Fibroblast of lung (primary cell): Measurements from ENCODE around the gene CD82. TPM values are rescaled to one million over a fixed set of nuclear protein-coding genes. Genes with fewer than 3 reads are reported as not detected.

Experiments used
- DNase-seq, 2 donors: peaks; one replicate each; pipeline versions ENCODE4 v3.0.0 to v3.0.0-alpha.2; 2010; ENCODE audit warnings: low read depth in 2 of 2
- H2AFZ ChIP-seq: 2 replicates; pipeline ENCODE4 v1.5.1; 2012; ENCODE audit warnings: low read length, control low read depth, inconsistent platforms
- H3K27ac ChIP-seq: 2 replicates; pipeline ENCODE4 v1.5.1; 2011; ENCODE audit warnings: low read length, control low read depth; ENCODE audit not compliant: insufficient read depth
- H3K27me3 ChIP-seq: 2 replicates; pipeline ENCODE4 v1.5.1; 2011; ENCODE audit warnings: mild to moderate bottlenecking, low read length; ENCODE audit not compliant: control insufficient read depth, insufficient read depth
- H3K36me3 ChIP-seq: 2 replicates; pipeline ENCODE4 v1.5.1; 2011; ENCODE audit warnings: low read length; ENCODE audit not compliant: control insufficient read depth, insufficient read depth
- H3K4me1 ChIP-seq: 2 replicates; pipeline ENCODE4 v1.5.1; 2011; ENCODE audit warnings: low read length; ENCODE audit not compliant: control insufficient read depth, insufficient read depth; ENCODE audit errors: extremely low read depth
- H3K4me2 ChIP-seq: 2 replicates; pipeline ENCODE4 v1.5.1; 2011; ENCODE audit warnings: low read length, control low read depth; ENCODE audit not compliant: insufficient read depth; ENCODE audit errors: extremely low read depth
- H3K4me3 ChIP-seq, 4 experiments: fragments of 200-600 bp in 1 of 4; sonication (generic) in 1 of 4; replicated peaks in 1 of 4; 2 replicates each; pipeline ENCODE4 v1.5.1; 2011 to 2016; ENCODE audit warnings: low read length in 4 of 4, low read depth in 3 of 4, mild to moderate bottlenecking in 3 of 4, control low read depth in 2 of 4, inconsistent platforms in 1 of 4, mixed read lengths in 1 of 4; ENCODE audit not compliant: insufficient read depth in 1 of 4; ENCODE audit errors: control extremely low read depth in 1 of 4
- H3K79me2 ChIP-seq: 2 replicates; pipeline ENCODE4 v1.5.1; 2012; ENCODE audit warnings: mild to moderate bottlenecking, low read length, inconsistent platforms; ENCODE audit not compliant: control insufficient read depth, insufficient read depth
- H3K9ac ChIP-seq: 2 replicates; pipeline ENCODE4 v1.5.1; 2011; ENCODE audit warnings: mild to moderate bottlenecking, low read length, control low read depth; ENCODE audit not compliant: insufficient read depth
- H3K9me3 ChIP-seq: 2 replicates; pipeline ENCODE4 v1.5.1; 2012; ENCODE audit warnings: low read depth, low read length; ENCODE audit not compliant: control insufficient read depth, insufficient read depth
- H4K20me1 ChIP-seq: 2 replicates; pipeline ENCODE4 v1.5.1; 2011; ENCODE audit warnings: low read length; ENCODE audit not compliant: control insufficient read depth, insufficient read depth; ENCODE audit errors: extremely low read depth
- EZH2 ChIP-seq: IDR thresholded peaks from 2 replicates; pipeline ENCODE4 v1.5.1; 2012; ENCODE audit warnings: low read length, control low read depth, mild to moderate bottlenecking; ENCODE audit errors: missing control alignments
- polyA plus RNA-seq, 2 donors: library from polyadenylated mRNA; depleted of rRNA in 1 of 2; stranded (reverse) in 1 of 2; unstranded in 1 of 2; fragments of >200 nt; gene quantifications; 2 replicates each; pipeline ENCODE4 v1.2.1, GENCODE V29; 2011 to 2012; ENCODE audit warnings: missing spikeins in 1 of 2
- total RNA-seq: library from RNA; depleted of rRNA; stranded (reverse); fragments of >200 nt; gene quantifications from 2 replicates; pipeline ENCODE4 v1.2.1, GENCODE V29; 2014
- TF ChIP-seq, protein P1 (sequence below), 2 donors: IDR thresholded peaks in 1 of 2; conservative IDR thresholded peaks in 1 of 2; 1 replicate in 1 of 2; 2 replicates in 1 of 2; pipeline ENCODE4 v1.5.1; 2011 to 2012; ENCODE audit warnings: low read length in 2 of 2, control low read depth in 1 of 2, inconsistent platforms in 1 of 2, low read depth in 1 of 2, mild to moderate bottlenecking in 1 of 2

The CD82 gene
- total and polyA plus RNA-seq, 2 donors (not counting 1 experiment from before 2014, with no cell fraction given), result 54.2 to 114 TPM

GRCh38 chr11:44625759-44626523 lies 60.5 kb downstream of the CD82 start:
- Histone ChIP-seq H3K4me3 (no peak overlapping the region), H3K9ac (no peak overlapping the region), H2AFZ (no peak overlapping the region), H3K27ac (no peak overlapping the region), H3K36me3 (no peaks in the 10 kb centered on the region), H3K27me3 (no peaks in the 10 kb centered on the region), H3K9me3 (no peaks in the 10 kb centered on the region), H3K79me2 (no peaks in the 10 kb centered on the region), H3K4me1 (no peaks in the 10 kb centered on the region), H3K4me2 (no peak overlapping the region), H4K20me1 (no peaks in the 10 kb centered on the region)
- no peak for DNase-seq
- no peak for TF ChIP-seq EZH2
- TF ChIP-seq, protein P1, sequence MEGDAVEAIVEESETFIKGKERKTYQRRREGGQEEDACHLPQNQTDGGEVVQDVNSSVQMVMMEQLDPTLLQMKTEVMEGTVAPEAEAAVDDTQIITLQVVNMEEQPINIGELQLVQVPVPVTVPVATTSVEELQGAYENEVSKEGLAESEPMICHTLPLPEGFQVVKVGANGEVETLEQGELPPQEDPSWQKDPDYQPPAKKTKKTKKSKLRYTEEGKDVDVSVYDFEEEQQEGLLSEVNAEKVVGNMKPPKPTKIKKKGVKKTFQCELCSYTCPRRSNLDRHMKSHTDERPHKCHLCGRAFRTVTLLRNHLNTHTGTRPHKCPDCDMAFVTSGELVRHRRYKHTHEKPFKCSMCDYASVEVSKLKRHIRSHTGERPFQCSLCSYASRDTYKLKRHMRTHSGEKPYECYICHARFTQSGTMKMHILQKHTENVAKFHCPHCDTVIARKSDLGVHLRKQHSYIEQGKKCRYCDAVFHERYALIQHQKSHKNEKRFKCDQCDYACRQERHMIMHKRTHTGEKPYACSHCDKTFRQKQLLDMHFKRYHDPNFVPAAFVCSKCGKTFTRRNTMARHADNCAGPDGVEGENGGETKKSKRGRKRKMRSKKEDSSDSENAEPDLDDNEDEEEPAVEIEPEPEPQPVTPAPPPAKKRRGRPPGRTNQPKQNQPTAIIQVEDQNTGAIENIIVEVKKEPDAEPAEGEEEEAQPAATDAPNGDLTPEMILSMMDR (conservative IDR thresholded peaks at IDR 0.05 in 1 of 2, IDR thresholded peaks at IDR 0.05 in 1 of 2; ENCODE audit: low read depth in 1 of 2, low read length in 2 of 2), result no peak

DNA sequence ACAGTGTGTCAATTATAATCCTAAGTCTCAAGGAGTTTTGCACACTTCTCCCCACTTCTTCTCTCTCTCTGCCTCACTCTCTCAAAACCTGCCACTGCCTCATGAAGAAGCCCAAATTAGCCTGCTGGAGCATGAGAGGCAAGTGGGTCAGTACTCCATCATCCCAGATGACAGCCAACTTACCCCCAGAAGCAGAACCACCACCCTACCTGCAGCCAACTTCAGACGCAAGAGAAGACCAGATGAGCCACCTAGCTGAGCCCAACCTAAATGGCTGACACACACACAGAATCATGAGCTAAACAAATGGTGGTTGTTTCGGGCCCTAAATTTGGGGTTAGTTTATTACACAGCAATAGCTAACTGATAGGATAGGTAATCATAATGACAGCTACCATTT lies 61.2 kb downstream of the CD82 start:
- Histone ChIP-seq H3K4me2 (no peak overlapping the region), H4K20me1 (no peaks in the 10 kb centered on the region), H3K27ac (no peak overlapping the region), H3K9ac (no peak overlapping the region), H3K36me3 (no peaks in the 10 kb centered on the region), H3K9me3 (no peaks in the 10 kb centered on the region), H3K27me3 (no peaks in the 10 kb centered on the region), H2AFZ (no peak overlapping the region), H3K4me1 (no peaks in the 10 kb centered on the region), H3K79me2 (no peaks in the 10 kb centered on the region), H3K4me3 (no peak overlapping the region)
- TF ChIP-seq, protein P1 (conservative IDR thresholded peaks at IDR 0.05 in 1 of 2, IDR thresholded peaks at IDR 0.05 in 1 of 2; ENCODE audit: low read depth in 1 of 2, low read length in 2 of 2), result no peak
- TF ChIP-seq EZH2, result no peak
- no peak for DNase-seq

DNA sequence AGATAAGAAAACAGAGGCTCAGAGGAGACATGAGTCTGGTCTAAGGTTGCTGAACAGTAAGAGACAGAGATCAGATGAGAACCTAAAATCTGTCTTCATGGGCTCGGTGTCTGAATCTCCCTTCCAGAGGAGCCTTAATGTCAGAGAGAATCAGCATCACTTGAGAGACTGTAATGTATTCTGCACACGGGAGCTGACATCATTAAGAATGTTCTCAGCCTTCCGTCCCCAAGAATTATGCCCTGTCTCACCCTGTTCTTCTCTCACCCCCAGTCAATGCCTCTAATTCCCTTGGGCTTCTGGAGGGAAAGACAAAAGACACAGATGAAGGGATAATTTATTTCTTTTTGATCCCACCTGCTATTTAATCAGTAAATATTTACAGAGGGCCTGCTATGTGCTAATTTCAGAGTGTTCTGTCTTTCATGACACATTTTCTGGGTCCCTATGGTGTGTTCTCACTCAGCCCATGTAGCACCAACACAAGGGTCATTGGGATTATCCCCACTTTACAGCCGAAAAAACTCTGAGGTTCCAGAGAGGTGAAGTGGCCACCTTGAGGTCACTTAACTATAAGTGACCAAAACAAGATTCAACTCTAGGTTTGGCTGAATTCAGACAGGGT lies 61.8 kb downstream of the CD82 start:
- Histone ChIP-seq H3K27ac (no peak overlapping the region), H3K36me3 (no peaks in the 10 kb centered on the region), H3K27me3 (no peaks in the 10 kb centered on the region), H3K9me3 (no peaks in the 10 kb centered on the region), H3K4me2 (no peak overlapping the region), H3K9ac (no peak overlapping the region), H3K4me3 (no peak overlapping the region), H3K4me1 (no peaks in the 10 kb centered on the region), H3K79me2 (no peaks in the 10 kb centered on the region), H2AFZ (no peak overlapping the region), H4K20me1 (no peaks in the 10 kb centered on the region)
- TF ChIP-seq, protein P1 (conservative IDR thresholded peaks at IDR 0.05 in 1 of 2, IDR thresholded peaks at IDR 0.05 in 1 of 2; ENCODE audit: low read depth in 1 of 2, low read length in 2 of 2), result no peak
- no peak for TF ChIP-seq EZH2
- DNase-seq, result no peak
